SK-N-SH (cell line): ENCODE results near the gene HOXA10.
A peak's percentile ranks its signal among the peaks of the same experiment; 100 is the strongest.

Experiments used
- CHD2 ChIP-seq: fragments of 150-350 bp; IDR thresholded peaks from 2 replicates; pipeline ENCODE4 v1.6.1; 2018; ENCODE audit warnings: low read length; ENCODE audit not compliant: partially characterized antibody
- CTCF ChIP-seq: fragments of 200-600 bp; sonication (generic); IDR thresholded peaks from 2 replicates; pipeline ENCODE4 v1.6.1; 2017; ENCODE audit warnings: antibody characterized with exemption, mild to moderate bottlenecking, moderate library complexity
- JUND ChIP-seq: IDR thresholded peaks from 2 replicates; pipeline ENCODE4 v1.4.0; 2012
- POLR2AphosphoS5 ChIP-seq: IDR thresholded peaks from 2 replicates; pipeline ENCODE4 v1.6.1; 2012; ENCODE audit warnings: low read depth, low read length
- TF ChIP-seq, protein P1 (sequence below): IDR thresholded peaks from 2 replicates; pipeline ENCODE4 v1.4.0; 2012; ENCODE audit warnings: low read depth, borderline replicate concordance
- TF ChIP-seq, protein P2 (sequence below): fragments of 150-350 bp; IDR thresholded peaks from 2 replicates; pipeline ENCODE4 v1.6.1; 2017; ENCODE audit warnings: antibody characterized with exemption, low read length, low read depth, borderline replicate concordance

- TF ChIP-seq, protein P1, sequence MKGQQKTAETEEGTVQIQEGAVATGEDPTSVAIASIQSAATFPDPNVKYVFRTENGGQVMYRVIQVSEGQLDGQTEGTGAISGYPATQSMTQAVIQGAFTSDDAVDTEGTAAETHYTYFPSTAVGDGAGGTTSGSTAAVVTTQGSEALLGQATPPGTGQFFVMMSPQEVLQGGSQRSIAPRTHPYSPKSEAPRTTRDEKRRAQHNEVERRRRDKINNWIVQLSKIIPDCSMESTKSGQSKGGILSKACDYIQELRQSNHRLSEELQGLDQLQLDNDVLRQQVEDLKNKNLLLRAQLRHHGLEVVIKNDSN: no peak
- peak; percentile 99 for TF ChIP-seq CTCF
- TF ChIP-seq, protein P2, sequence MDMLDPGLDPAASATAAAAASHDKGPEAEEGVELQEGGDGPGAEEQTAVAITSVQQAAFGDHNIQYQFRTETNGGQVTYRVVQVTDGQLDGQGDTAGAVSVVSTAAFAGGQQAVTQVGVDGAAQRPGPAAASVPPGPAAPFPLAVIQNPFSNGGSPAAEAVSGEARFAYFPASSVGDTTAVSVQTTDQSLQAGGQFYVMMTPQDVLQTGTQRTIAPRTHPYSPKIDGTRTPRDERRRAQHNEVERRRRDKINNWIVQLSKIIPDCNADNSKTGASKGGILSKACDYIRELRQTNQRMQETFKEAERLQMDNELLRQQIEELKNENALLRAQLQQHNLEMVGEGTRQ: no peak
- no peak for TF ChIP-seq CHD2
- no peak for TF ChIP-seq JUND
- TF ChIP-seq POLR2AphosphoS5: no peak
Measured at GRCh38 chr7:27160546-27161213, 13.4 kb downstream of the HOXA10 start.
